Astrocyte of the spinal cord (primary cell): Measurements from ENCODE around the gene FRMD4A.

Experiments used
- DNase-seq: peaks from one replicate; pipeline ENCODE4 v3.0.0; 2011; ENCODE audit warnings: low read depth, low spot score
- H3K4me3 ChIP-seq: 2 replicates; pipeline ENCODE4 v1.5.1; 2011; ENCODE audit warnings: low read depth, mild to moderate bottlenecking, low read length, moderate library complexity
- in situ Hi-C: cut with HindIII; loops from 2 replicates; pipeline ENCODE4 v1.10.0; 2017; ENCODE audit warnings: low sequenced_read_pairs
- TF ChIP-seq, protein P1 (sequence below): IDR thresholded peaks from 2 replicates; pipeline ENCODE4 v1.5.1; 2012; ENCODE audit warnings: low read depth, mild to moderate bottlenecking, low read length, inconsistent platforms

The FRMD4A gene

GRCh38 chr10:13978533-13979115, 352.1 kb downstream of the FRMD4A start:
- in situ Hi-C loops = no loop called here
- TF ChIP-seq, protein P1, sequence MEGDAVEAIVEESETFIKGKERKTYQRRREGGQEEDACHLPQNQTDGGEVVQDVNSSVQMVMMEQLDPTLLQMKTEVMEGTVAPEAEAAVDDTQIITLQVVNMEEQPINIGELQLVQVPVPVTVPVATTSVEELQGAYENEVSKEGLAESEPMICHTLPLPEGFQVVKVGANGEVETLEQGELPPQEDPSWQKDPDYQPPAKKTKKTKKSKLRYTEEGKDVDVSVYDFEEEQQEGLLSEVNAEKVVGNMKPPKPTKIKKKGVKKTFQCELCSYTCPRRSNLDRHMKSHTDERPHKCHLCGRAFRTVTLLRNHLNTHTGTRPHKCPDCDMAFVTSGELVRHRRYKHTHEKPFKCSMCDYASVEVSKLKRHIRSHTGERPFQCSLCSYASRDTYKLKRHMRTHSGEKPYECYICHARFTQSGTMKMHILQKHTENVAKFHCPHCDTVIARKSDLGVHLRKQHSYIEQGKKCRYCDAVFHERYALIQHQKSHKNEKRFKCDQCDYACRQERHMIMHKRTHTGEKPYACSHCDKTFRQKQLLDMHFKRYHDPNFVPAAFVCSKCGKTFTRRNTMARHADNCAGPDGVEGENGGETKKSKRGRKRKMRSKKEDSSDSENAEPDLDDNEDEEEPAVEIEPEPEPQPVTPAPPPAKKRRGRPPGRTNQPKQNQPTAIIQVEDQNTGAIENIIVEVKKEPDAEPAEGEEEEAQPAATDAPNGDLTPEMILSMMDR = no peak
- no peak overlapping the region for H3K4me3 ChIP-seq
- DNase-seq = peak; percentile 87

- no peak overlapping the region for H3K4me3 ChIP-seq
- in situ Hi-C loops = no loop called here
- TF ChIP-seq, protein P1 = no peak
- no peak for DNase-seq
Measured at GRCh38 chr10:13977861-13978532, 352.7 kb downstream of the FRMD4A start.

GRCh38 chr10:13973742-13974141, 357.0 kb downstream of the FRMD4A start:
- TF ChIP-seq, protein P1 = no peak
- DNase-seq = no peak
- in situ Hi-C loops = no loop called here
- no peak overlapping the region for H3K4me3 ChIP-seq

DNA sequence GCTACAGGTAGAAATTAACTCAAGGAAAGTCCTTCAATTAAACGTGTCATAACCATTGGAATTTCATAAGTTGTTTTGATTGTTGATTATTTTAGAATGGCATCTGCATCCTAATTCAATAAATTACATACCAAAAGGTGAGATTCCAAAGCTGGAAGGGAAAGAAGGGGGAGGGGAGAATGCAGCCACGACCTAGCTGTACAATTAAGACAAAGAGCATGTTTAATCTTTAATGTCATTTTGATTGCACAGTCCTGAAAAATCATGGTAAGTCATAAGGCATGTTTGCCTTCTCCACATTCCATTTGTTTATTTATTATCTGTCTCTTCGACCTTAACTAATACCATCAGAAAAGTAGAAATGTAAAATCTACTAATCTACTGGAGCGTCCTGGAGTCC, 358.1 kb downstream of the FRMD4A start:
- no peak overlapping the region for H3K4me3 ChIP-seq
- no peak for DNase-seq
- TF ChIP-seq, protein P1 = no peak
- in situ Hi-C loops = no loop called here

DNA sequence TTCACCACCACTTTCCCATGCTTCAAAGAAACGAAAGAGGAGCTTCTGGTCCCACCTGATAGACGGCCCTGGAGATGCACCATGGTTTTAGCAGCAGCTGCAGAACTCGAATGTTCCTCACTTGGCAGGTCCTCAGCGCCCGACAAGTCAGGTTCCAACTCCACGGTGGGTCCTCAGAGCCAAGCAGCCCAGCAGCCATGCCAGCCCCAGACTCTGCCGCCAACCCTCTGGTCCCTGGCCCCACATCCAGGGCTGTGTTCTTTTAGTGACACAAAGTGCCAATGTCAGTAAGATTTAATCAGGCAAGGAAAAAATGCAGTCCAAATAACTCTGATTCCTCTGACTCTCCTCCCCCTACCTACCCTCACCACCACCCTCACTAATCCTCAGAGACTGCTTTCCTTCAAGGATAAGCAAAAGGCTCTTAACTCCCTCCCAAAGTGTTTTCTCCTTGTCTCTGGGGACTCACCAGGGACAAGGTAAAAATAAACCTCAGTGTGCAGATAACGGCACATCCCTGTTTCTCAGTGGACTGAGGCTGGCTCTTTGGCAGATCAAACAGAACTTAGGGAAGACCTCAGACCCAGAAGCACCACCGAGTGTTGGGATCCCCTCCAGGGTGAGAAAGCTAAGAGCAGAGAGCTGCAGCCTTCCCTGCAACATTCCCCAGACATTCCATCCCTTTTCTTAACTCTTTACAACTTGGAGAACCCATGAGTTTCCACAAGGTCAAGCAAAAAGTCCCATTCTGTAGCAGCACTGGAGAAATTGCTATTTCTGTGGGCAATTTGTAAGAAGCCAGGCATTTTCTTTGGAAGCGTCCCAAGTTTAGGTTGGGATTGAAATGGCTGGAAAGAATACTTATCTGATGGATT, 358.9 kb downstream of the FRMD4A start:
- TF ChIP-seq, protein P1 = no peak
- peak; percentile 71 for DNase-seq
- in situ Hi-C loops = no loop called here
- H3K4me3 ChIP-seq = no peak overlapping the region

DNA sequence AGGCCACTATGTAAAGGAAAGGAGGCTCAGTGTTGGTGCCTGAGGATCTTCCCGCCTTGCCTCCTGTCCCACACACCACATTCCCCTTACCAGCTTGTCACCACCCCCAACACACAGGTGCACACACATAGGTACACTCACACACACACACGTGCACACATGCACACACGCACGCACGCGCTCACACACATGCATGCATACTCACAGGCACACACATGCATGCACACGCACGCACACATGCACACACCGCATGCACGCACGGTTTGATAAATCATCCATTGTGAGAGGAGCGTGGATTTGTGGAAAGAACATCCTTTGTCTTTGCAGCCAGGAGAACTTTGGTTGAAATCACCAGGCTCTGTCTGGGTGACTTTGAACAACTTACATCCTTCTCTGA, 359.8 kb downstream of the FRMD4A start:
- TF ChIP-seq, protein P1 = no peak
- in situ Hi-C loops = no loop called here
- no peak for DNase-seq
- H3K4me3 ChIP-seq = no peak overlapping the region
